SK-N-SH (cell line): ENCODE measurements around the gene WDR31. TPM values are rescaled to one million over a fixed set of nuclear protein-coding genes. Genes with fewer than 3 reads are reported as not detected.
A peak's percentile ranks its signal among the peaks of the same experiment; 100 is the strongest.

Experiments used
- CTCF ChIA-PET: fragments of 300-600, 350-600 bp; formaldehyde crosslinking; extraction: SDS; loops from one replicate; lab custom pipeline; 2021; lab: Yijun Ruan, JAX
- POLR2A ChIA-PET: fragments of 350-600 bp; sonication (Branson Sonifier 250); formaldehyde crosslinking; extraction: SDS; loops from one replicate; lab custom pipeline; 2020; ENCODE audit warnings: antibody characterized with exemption, inconsistent platforms; lab: Yijun Ruan, JAX
- DNase-seq: peaks from one replicate; pipeline ENCODE4 v3.0.0; 2012
- H2AFZ ChIP-seq: fragments of 200-600 bp; sonication (generic); 2 replicates; pipeline ENCODE4 v1.8.1; 2016; ENCODE audit warnings: antibody characterized with exemption, mild to moderate bottlenecking, low read depth
- H3F3A ChIP-seq: fragments of 200-600 bp; sonication (generic); replicated peaks from 2 replicates; pipeline ENCODE3; 2016; ENCODE audit warnings: antibody characterized with exemption, mild to moderate bottlenecking; ENCODE audit not compliant: insufficient read depth
- H3K27ac ChIP-seq, 2 experiments: fragments of 200-500 bp in 1 of 2; fragments of 200-600 bp in 1 of 2; sonication (Bioruptor generic) in 1 of 2; sonication (generic), shearing (Covaris generic) in 1 of 2; 2 replicates each; pipeline versions ENCODE4 v1.5.1 to v1.6.1; 2014 to 2016; ENCODE audit warnings: low read depth in 2 of 2, inconsistent platforms in 1 of 2, low read length in 1 of 2, mild to moderate bottlenecking in 1 of 2, mixed read lengths in 1 of 2
- H3K27me3 ChIP-seq: fragments of 200-600 bp; sonication (generic), shearing (Covaris generic); 2 replicates; pipeline ENCODE4 v1.6.1; 2016; ENCODE audit warnings: mixed run types; ENCODE audit not compliant: insufficient read depth
- H3K36me3 ChIP-seq, 2 experiments: fragments of 200-500 bp in 1 of 2; fragments of 200-600 bp in 1 of 2; sonication (Bioruptor generic) in 1 of 2; sonication (generic) in 1 of 2; replicated peaks in 1 of 2; 2 replicates each; pipeline versions ENCODE3 to v1.5.1; 2014 to 2016; ENCODE audit warnings: low read length in 1 of 2, mild to moderate bottlenecking in 1 of 2; ENCODE audit not compliant: insufficient read depth in 2 of 2, control insufficient read depth in 1 of 2
- H3K4me1 ChIP-seq, 2 experiments: fragments of 200-500 bp in 1 of 2; fragments of 200-600 bp in 1 of 2; sonication (Bioruptor generic) in 1 of 2; sonication (generic), shearing (Covaris generic) in 1 of 2; 2 replicates each; pipeline versions ENCODE4 v1.5.1 to v1.6.1; 2014 to 2016; ENCODE audit warnings: low read depth in 1 of 2, low read length in 1 of 2, mixed run types in 1 of 2; ENCODE audit not compliant: insufficient read depth in 2 of 2, control insufficient read depth in 1 of 2
- H3K4me2 ChIP-seq: fragments of 200-600 bp; sonication (generic), shearing (Covaris generic); 2 replicates; pipeline ENCODE4 v1.6.1; 2017; ENCODE audit warnings: mixed run types
- H3K4me3 ChIP-seq, 2 experiments: fragments of 200-500 bp in 1 of 2; fragments of 200-600 bp in 1 of 2; sonication (Bioruptor generic) in 1 of 2; sonication (generic), shearing (Covaris generic) in 1 of 2; 2 replicates each; pipeline versions ENCODE4 v1.5.1 to v1.8.1; 2014 to 2016; ENCODE audit warnings: low read depth in 2 of 2, inconsistent platforms in 1 of 2, low read length in 1 of 2, mild to moderate bottlenecking in 1 of 2, mixed read lengths in 1 of 2, moderate library complexity in 1 of 2
- H3K79me2 ChIP-seq: fragments of 200-600 bp; sonication (generic); 2 replicates; pipeline ENCODE4 v1.8.1; 2017; ENCODE audit warnings: mild to moderate bottlenecking; ENCODE audit not compliant: insufficient read depth
- H3K9ac ChIP-seq: fragments of 200-600 bp; sonication (generic); 2 replicates; pipeline ENCODE4 v1.6.1; 2017; ENCODE audit warnings: mixed run types
- H3K9me2 ChIP-seq: fragments of 200-600 bp; sonication (generic); 2 replicates; pipeline ENCODE4 v1.6.1; 2017; ENCODE audit warnings: mixed run types
- H3K9me3 ChIP-seq: fragments of 200-600 bp; sonication (generic); 2 replicates; pipeline ENCODE4 v1.6.1; 2017; ENCODE audit warnings: mixed run types, mild to moderate bottlenecking, moderate library complexity
- H4K20me1 ChIP-seq: fragments of 200-600 bp; sonication (generic); 2 replicates; pipeline ENCODE4 v1.6.1; 2017; ENCODE audit warnings: mild to moderate bottlenecking, mixed run types; ENCODE audit not compliant: insufficient read depth
- EP300 ChIP-seq, 2 experiments: IDR thresholded peaks; 2 replicates each; pipeline versions ENCODE4 v1.4.0 to v1.6.1; 2012; ENCODE audit warnings: borderline replicate concordance in 1 of 2, low read depth in 1 of 2, low read length in 1 of 2
- EZH2phosphoT487 ChIP-seq: fragments of 200-600 bp; sonication (generic); IDR thresholded peaks from 2 replicates; pipeline ENCODE4 v1.6.1; 2017; ENCODE audit warnings: low read depth, mixed run types, mild to moderate bottlenecking, antibody characterized with exemption, moderate library complexity, borderline replicate concordance
- FOSL2 ChIP-seq: IDR thresholded peaks from 2 replicates; pipeline ENCODE4 v1.4.0; 2012; ENCODE audit warnings: low read depth, mild to moderate bottlenecking, moderate library complexity, borderline replicate concordance
- GATA2 ChIP-seq: sonication (generic); formaldehyde crosslinking; IDR thresholded peaks from 2 replicates; pipeline ENCODE4 v1.5.0; 2020; ENCODE audit warnings: mild to moderate bottlenecking, missing genetic modification reagents
- JUND ChIP-seq: IDR thresholded peaks from 2 replicates; pipeline ENCODE4 v1.4.0; 2012
- NFIC ChIP-seq: IDR thresholded peaks from 2 replicates; pipeline ENCODE4 v1.4.0; 2012; ENCODE audit warnings: borderline replicate concordance
- POLR2AphosphoS5 ChIP-seq: IDR thresholded peaks from 2 replicates; pipeline ENCODE4 v1.6.1; 2012; ENCODE audit warnings: low read depth, low read length
- RAD21 ChIP-seq: IDR thresholded peaks from 2 replicates; pipeline ENCODE4 v1.6.1; 2012; ENCODE audit warnings: mild to moderate bottlenecking, low read length
- SIN3A ChIP-seq: IDR thresholded peaks from 2 replicates; pipeline ENCODE4 v1.6.1; 2012; ENCODE audit warnings: low read depth, mild to moderate bottlenecking, low read length, moderate library complexity, borderline replicate concordance
- TCF12 ChIP-seq: IDR thresholded peaks from 2 replicates; pipeline ENCODE4 v1.4.0; 2012
- TEAD4 ChIP-seq: IDR thresholded peaks from 2 replicates; pipeline ENCODE4 v1.4.0; 2012; ENCODE audit warnings: mild to moderate bottlenecking, borderline replicate concordance; ENCODE audit not compliant: insufficient read depth
- USF2 ChIP-seq: fragments of 150-350 bp; IDR thresholded peaks from 2 replicates; pipeline ENCODE4 v1.6.1; 2017; ENCODE audit warnings: antibody characterized with exemption, low read length, low read depth, borderline replicate concordance
- YY1 ChIP-seq: IDR thresholded peaks from 2 replicates; pipeline ENCODE4 v1.4.0; 2012; ENCODE audit warnings: low read depth, mild to moderate bottlenecking
- WGBS: methylation state at CpG from one replicate; pipeline ENCODE4 v1.1.6; 2017; ENCODE audit warnings: low lambda C conversion rate; 5-methylcytosine and 5-hydroxymethylcytosine counted together
- polyA plus RNA-seq, 3 experiments: library from polyadenylated mRNA; depleted of rRNA; stranded (reverse); fragments of >200 nt; gene quantifications; 2 replicates each; pipeline ENCODE4 v1.2.3, GENCODE V29; 2012
- TF ChIP-seq, protein P1 (sequence below): fragments of 150-350 bp; IDR thresholded peaks from 2 replicates; pipeline ENCODE4 v1.6.1; 2016; ENCODE audit warnings: mild to moderate bottlenecking, low read depth, low read length

The WDR31 gene
- polyA plus RNA-seq, 1 of the 3 experiments (the other 2 are of a cell fraction) = 0.74 TPM

- ChIA-PET CTCF (interaction anchor here (2.2 kb wide), 1 partner anchor 12 kb away, joined by 6 read pairs; the partner anchor contains the start of gene BSPRY), POLR2A (interaction anchor here (1.0 kb wide), 1 partner anchor 21 kb away, joined by 3 read pairs; the partner anchor contains the start of gene WDR31)
- Histone ChIP-seq H3K9ac (no peak overlapping the region), H3K27ac (no peak overlapping the region), H3K27me3 (no peaks in the 10 kb centered on the region), H3K9me3 (no peaks in the 10 kb centered on the region), H3K4me3 (no peak overlapping the region), H3K4me1 (peaks cover 0 to 8% of the 10 kb centered on the region in 2 experiments; a peak in 2 of 4 replicates), H3K4me2 (peak overlapping the region; percentile 60; the same call in 1 of the 2 replicates), H3F3A (peaks cover 10% of the 10 kb centered on the region), H2AFZ (no peak overlapping the region), H3K79me2 (no peaks in the 10 kb centered on the region), H3K9me2 (no peaks in the 10 kb centered on the region), H3K36me3 (no peaks in the 10 kb centered on the region), H4K20me1 (no peaks in the 10 kb centered on the region)
- 55% methylated on average over 7 of the region's 7 CpGs for WGBS
- no peak for DNase-seq
- no peak for TF ChIP-seq RAD21
- TF ChIP-seq SIN3A = no peak
- no peak for TF ChIP-seq EP300 (IDR thresholded peaks at IDR 0.05; ENCODE audit: borderline replicate concordance in 1 of 2, low read depth in 1 of 2, low read length in 1 of 2)
- TF ChIP-seq FOSL2 = peak; percentile 40; the same call in 1 of the 2 replicates
- TF ChIP-seq NFIC = no peak
- no peak for TF ChIP-seq USF2
- no peak for TF ChIP-seq EZH2phosphoT487
- TF ChIP-seq, protein P1, sequence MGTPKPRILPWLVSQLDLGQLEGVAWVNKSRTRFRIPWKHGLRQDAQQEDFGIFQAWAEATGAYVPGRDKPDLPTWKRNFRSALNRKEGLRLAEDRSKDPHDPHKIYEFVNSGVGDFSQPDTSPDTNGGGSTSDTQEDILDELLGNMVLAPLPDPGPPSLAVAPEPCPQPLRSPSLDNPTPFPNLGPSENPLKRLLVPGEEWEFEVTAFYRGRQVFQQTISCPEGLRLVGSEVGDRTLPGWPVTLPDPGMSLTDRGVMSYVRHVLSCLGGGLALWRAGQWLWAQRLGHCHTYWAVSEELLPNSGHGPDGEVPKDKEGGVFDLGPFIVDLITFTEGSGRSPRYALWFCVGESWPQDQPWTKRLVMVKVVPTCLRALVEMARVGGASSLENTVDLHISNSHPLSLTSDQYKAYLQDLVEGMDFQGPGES = no peak
- no peak for TF ChIP-seq POLR2AphosphoS5
- peak; percentile 63 for TF ChIP-seq TCF12
- no peak for TF ChIP-seq GATA2
Measured at GRCh38 chr9:113361304-113362018, 21.4 kb upstream of the WDR31 start.

DNA sequence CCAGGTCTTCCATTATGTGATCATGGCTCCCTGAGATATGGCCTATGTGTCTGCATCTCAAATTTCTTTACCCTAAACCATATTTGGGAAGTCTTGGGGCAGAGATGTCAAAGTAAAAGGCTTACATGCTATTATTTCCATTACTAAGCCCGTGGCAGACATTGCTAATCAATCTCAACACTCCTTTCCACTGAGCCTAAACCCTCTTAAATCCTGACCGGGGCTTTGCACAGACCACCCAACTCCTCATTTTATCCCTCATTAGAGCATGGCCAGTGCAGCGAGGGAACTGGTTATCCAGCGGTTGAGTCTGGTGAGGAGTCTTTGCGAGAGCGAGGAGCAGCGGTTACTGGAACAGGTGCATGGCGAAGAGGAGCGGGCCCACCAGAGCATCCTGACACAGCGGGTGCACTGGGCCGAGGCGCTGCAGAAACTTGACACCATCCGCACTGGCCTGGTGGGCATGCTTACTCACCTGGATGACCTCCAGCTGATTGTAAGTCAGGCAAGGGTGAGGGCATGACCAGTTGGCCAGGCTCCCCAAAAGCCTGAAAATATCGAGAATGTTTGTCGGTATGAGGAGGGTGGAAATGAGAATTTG lies 20.3 kb upstream of the WDR31 start:
- Histone ChIP-seq H2AFZ (no peak overlapping the region), H4K20me1 (no peaks in the 10 kb centered on the region), H3K27me3 (no peaks in the 10 kb centered on the region; the same call in 1 of the 2 replicates), H3F3A (peaks cover 10% of the 10 kb centered on the region), H3K4me2 (no peak overlapping the region), H3K9me3 (no peaks in the 10 kb centered on the region), H3K36me3 (no peaks in the 10 kb centered on the region), H3K9ac (no peak overlapping the region), H3K79me2 (no peaks in the 10 kb centered on the region), H3K4me1 (peaks cover 0 to 8% of the 10 kb centered on the region in 2 experiments; a peak in 2 of 4 replicates), H3K4me3 (no peak overlapping the region), H3K9me2 (no peaks in the 10 kb centered on the region)
- 84% methylated on average over 14 of the region's 15 CpGs for WGBS
- POLR2A ChIA-PET = interaction anchor here (1.0 kb wide), 1 partner anchor 20 kb away, joined by 3 read pairs; the partner anchor contains the start of gene WDR31
- CTCF ChIA-PET = no interaction called here
- TF ChIP-seq TEAD4 (no peak), YY1 (no peak), JUND (no peak)
- TF ChIP-seq, all 33 proteins: peak for 0
- no peak for DNase-seq
- no peak overlapping the region for H3K27ac ChIP-seq
